Common myeloid progenitor, CD34-positive (primary cell): ENCODE data around the gene MAMSTR.
A peak's percentile ranks its signal among the peaks of the same experiment; 100 is the strongest.

Experiments used
- CTCF ChIA-PET: fragments of 350-600 bp; sonication (Branson Sonifier 250); formaldehyde crosslinking; loops from one replicate; lab custom pipeline; 2021; ENCODE audit warnings: antibody characterized with exemption; lab: Charles Lee
- POLR2A ChIA-PET: fragments of 350-600 bp; sonication (Branson Sonifier 250); formaldehyde crosslinking; loops from one replicate; lab custom pipeline; 2021; ENCODE audit warnings: antibody characterized with exemption; lab: Charles Lee
- DNase-seq, 3 donors: peaks; one replicate each; pipeline versions ENCODE4 v3.0.0 to v3.0.0-alpha.2; 2013
- H3K27ac ChIP-seq, 2 experiments: 1 replicate in 1 of 2; 2 replicates in 1 of 2; pipeline ENCODE4 v1.7.0; 2013; ENCODE audit warnings: inconsistent platforms in 2 of 2, low read length in 2 of 2, mild to moderate bottlenecking in 2 of 2, low read depth in 1 of 2, moderate library complexity in 1 of 2; ENCODE audit not compliant: severe bottlenecking in 2 of 2, insufficient read depth in 1 of 2, poor library complexity in 1 of 2
- H3K27me3 ChIP-seq, 5 experiments: replicated peaks in 2 of 5; 1 replicate in 3 of 5; 2 replicates in 2 of 5; pipeline versions ENCODE4 v1.6.1 to v1.7.0; 2013; ENCODE audit warnings: low read length in 4 of 5, mild to moderate bottlenecking in 2 of 5, moderate library complexity in 2 of 5, inconsistent platforms in 1 of 5; ENCODE audit not compliant: insufficient read depth in 5 of 5, control insufficient read depth in 4 of 5
- H3K36me3 ChIP-seq, 4 experiments: 1 replicate in 2 of 4; 2 replicates in 2 of 4; pipeline versions ENCODE4 v1.6.1 to v1.7.0; 2013; ENCODE audit warnings: low read length in 3 of 4, control low read depth in 1 of 4, mild to moderate bottlenecking in 1 of 4; ENCODE audit not compliant: control insufficient read depth in 4 of 4, insufficient read depth in 4 of 4
- H3K4me1 ChIP-seq, 4 experiments: 1 replicate in 3 of 4; 2 replicates in 1 of 4; pipeline versions ENCODE4 v1.6.1 to v1.7.1; 2013; ENCODE audit warnings: low read length in 3 of 4, mild to moderate bottlenecking in 3 of 4, control low read depth in 1 of 4, inconsistent platforms in 1 of 4, moderate library complexity in 1 of 4; ENCODE audit not compliant: control insufficient read depth in 4 of 4, insufficient read depth in 4 of 4; ENCODE audit errors: control extremely low read depth in 1 of 4
- H3K4me3 ChIP-seq, 7 experiments: 1 replicate in 4 of 7; 2 replicates in 3 of 7; pipeline versions ENCODE4 v1.5.1 to v1.7.0; 2013; ENCODE audit warnings: mild to moderate bottlenecking in 7 of 7, low read length in 6 of 7, moderate library complexity in 6 of 7, inconsistent platforms in 2 of 7, low read depth in 2 of 7, control low read depth in 1 of 7; ENCODE audit not compliant: insufficient read depth in 4 of 7, control insufficient read depth in 1 of 7; ENCODE audit errors: extremely low read depth in 1 of 7
- H3K9me3 ChIP-seq, 5 experiments: 1 replicate in 4 of 5; 2 replicates in 1 of 5; pipeline versions ENCODE4 v1.6.1 to v1.7.1; 2013; ENCODE audit warnings: low read length in 4 of 5, mild to moderate bottlenecking in 2 of 5, inconsistent platforms in 1 of 5, low read depth in 1 of 5, moderate library complexity in 1 of 5; ENCODE audit not compliant: control insufficient read depth in 4 of 5, insufficient read depth in 2 of 5; ENCODE audit errors: control extremely low read depth in 1 of 5
- WGBS: methylation state at CpG from one replicate; pipeline ENCODE4 v1.1.5; 2013; ENCODE audit not compliant: insufficient coverage; 5-methylcytosine and 5-hydroxymethylcytosine counted together

MAMSTR gene

DNA sequence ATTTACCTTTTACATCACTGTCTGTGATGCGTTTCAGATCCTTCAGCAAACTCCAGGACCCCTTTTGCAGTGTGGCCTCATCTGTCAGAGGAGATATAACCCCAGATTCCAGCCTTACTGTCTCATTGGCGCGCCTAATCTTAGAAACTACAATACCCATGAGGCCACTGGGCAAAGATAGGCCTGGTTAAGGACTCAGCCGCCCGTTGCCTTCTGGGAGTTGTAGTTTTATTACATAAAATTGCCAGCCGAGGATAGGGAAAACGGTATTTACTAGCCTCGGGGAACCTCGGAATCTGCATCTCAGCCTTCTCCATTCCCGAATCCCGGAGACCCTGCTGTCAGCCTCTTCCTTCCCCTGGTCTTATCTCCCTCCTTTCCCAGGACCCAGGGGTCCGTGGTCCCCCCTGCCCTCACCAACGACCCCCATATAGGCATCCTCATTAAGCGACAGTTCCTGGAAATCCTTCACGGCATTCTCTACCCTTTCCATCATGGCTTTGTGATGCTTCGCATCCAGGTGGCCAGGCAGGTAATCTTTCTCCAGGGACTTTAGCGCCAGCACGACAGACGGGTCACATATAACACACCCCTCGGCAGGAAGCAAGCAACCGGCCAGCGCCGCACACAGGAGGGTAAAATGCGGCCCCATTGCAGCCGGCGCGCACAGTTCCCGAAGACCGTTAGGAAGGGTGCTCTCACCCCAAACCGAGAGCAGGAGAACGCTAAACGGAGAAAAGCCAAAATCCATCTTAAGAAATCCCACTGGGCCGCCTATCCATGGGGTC lies 25.9 kb upstream of the MAMSTR start:
- CTCF ChIA-PET: interaction anchor here (1.4 kb wide), 1 partner anchor 97 kb away, joined by 3 read pairs; no protein-coding TSS in a partner anchor

DNA sequence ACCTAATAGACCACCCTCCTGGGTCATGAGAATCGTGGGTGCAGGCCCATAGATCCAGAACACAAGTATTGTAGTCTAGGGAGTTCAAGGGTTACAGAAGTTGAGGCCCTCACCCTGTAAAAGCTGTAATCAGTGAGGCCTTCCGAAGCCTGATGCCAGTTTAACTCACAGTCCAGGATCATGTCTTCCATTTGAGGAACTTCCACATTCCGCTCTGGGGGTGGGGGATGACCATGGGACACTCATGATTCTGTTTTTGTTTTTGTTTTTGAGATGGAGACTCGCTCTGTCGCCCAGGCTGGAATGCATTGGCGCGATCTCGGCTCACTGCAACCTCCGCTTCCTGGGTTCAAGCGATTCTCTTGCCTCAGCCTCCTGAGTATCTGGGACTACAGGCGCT lies 22.6 kb upstream of the MAMSTR start:
- 99% methylated on average over 9 of the region's 11 CpGs for WGBS
- Histone ChIP-seq H3K4me1 (peaks cover 0 to 47% (median 35%) of the 10 kb centered on the region in 4 experiments), H3K27me3 (peaks cover 0 to 20% (median 19%) of the 10 kb centered on the region in 5 experiments), H3K9me3 (no peaks in the 10 kb centered on the region), H3K27ac (peak overlapping the region in 1 of 2 experiments; percentile 63), H3K36me3 (no peaks in the 10 kb centered on the region), H3K4me3 (no peak overlapping the region)
- CTCF ChIA-PET: no interaction called here
- POLR2A ChIA-PET: no interaction called here
- no peak for DNase-seq

More for the DNA sequence above, 25.9 kb upstream of the MAMSTR start:
- peak overlapping the region in 4 of 7 experiments; percentile 20 to 50 (median 31) for H3K4me3 ChIP-seq
- no peaks in the 10 kb centered on the region for H3K9me3 ChIP-seq
- peaks cover 0 to 29% (median 18%) of the 10 kb centered on the region in 4 experiments for H3K4me1 ChIP-seq
- peaks cover 0 to 6% (median 2%) of the 10 kb centered on the region in 4 experiments for H3K36me3 ChIP-seq
- H3K27ac ChIP-seq: no peak overlapping the region
- POLR2A ChIA-PET: interaction anchor here (0.6 kb wide), 1 partner anchor 40 kb away, joined by 3 read pairs; no protein-coding TSS in a partner anchor
- 38% methylated on average over 32 of the region's 33 CpGs for WGBS
- DNase-seq: peak; percentile 56 to 76 (median 73)
- peaks cover 0 to 16% (median 6%) of the 10 kb centered on the region in 5 experiments for H3K27me3 ChIP-seq

DNA sequence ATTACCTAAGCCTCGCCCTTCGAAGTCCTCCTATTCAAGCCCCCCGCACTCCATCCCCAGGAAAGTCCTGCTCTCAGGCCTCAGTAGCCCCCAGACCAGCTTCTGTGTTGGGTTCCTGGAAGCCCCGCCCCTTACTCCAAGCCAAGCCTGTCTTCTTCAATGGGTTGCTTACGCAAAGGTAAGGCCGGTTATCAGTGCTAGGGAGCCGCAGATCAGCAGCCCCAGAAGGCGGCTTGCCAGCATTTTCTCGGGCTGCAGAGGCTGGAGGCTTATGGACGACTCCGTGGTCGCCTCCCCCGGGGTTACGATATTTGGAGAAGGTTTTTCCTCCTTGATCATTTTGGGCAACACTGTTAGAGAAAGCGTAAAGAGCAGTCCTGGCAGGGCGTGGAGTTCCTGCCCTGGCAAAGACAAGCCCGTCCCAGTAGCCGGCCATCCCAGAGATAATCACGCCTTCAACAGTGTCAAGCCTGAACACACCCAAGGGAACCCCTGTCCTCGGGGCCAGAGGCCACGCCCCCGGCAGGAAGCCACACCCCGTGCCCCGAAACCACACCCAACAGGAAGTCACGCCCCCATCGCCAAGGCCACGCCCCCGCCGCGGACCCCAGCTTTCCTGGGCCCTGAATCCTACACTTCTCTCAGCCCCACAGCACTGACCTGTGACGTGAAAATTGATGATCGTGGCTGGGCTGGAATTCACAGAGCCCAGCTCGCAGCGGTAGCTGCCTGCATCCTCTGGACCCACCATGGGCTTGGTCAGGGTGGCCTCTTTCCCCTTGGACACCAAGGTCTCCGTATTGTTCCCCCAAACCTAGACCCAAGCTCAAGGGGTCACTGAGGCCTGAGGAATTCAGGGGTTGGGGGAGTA lies 21.8 kb upstream of the MAMSTR start:
- POLR2A ChIA-PET: interaction anchor here (0.7 kb wide), 1 partner anchor 21 kb away, joined by 3 read pairs; no protein-coding TSS in a partner anchor
- 48% methylated on average over 29 of the region's 35 CpGs for WGBS
- no peaks in the 10 kb centered on the region for H3K36me3 ChIP-seq
- H3K27ac ChIP-seq: peak overlapping the region in 1 of 2 experiments; percentile 63
- CTCF ChIA-PET: no interaction called here
- H3K9me3 ChIP-seq: no peaks in the 10 kb centered on the region
- peaks cover 0 to 20% (median 19%) of the 10 kb centered on the region in 5 experiments for H3K27me3 ChIP-seq
- DNase-seq: no peak
- peaks cover 0 to 40% (median 33%) of the 10 kb centered on the region in 4 experiments for H3K4me1 ChIP-seq
- peak overlapping the region in 2 of 7 experiments; percentile 5 to 19 for H3K4me3 ChIP-seq

DNA sequence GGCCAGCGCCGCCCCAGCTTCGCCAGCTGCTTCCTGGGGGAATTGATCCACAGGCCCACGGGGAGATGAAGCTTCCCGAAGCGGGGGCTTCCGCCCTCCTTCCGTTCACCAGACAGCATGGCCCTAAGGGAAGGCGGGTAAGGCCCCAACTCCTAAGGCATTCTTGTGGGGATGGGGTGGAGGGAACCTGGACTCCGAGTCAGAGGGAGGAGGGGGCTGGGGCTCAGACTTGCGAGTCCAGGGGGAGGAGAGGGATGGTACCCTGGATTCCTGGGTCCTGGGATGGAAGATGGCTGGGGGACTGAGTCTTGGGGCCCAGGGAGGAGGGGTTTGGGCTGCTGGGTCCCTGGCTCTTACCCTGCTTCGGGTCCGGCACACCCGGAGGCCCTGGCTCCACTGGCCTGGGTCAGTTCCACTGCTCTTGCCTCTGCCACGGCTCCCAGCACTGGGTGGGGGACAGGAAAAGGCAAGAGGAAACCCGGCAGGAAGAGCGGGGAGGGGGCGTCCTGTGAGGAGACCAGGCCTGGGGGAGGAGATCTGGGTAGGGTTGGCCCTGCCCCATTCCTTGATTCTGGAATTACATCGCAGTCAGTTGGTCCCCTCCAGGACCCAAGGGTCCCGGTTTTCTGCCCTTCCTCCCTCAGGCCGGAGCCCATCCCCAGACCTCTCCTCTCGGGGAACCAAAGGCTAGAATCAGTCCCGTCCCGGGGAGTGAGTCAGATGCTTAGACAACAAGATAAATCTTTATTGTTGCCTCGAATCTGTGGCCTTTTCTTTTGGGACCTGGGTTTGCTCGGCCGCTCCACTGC lies 20.8 kb upstream of the MAMSTR start, which contains the start of gene RASIP1:
TSS of gene RASIP1 (minus strand) at position 447 of the 809 bp plus-strand sequence. CDS start at position 119, 328 bp downstream.
- ChIA-PET CTCF (interaction anchor here (1.4 to 3.5 kb wide), 5 partner anchors 15 to 66 kb away, joined by 4 to 16 read pairs (median 4); no protein-coding TSS in a partner anchor), POLR2A (interaction anchor here (0.7 to 1.8 kb wide), 2 partner anchors 16 to 20 kb away, joined by 3 to 6 read pairs; no protein-coding TSS in a partner anchor)
- Histone ChIP-seq H3K9me3 (no peaks in the 10 kb centered on the region), H3K4me1 (peaks cover 0 to 34% (median 31%) of the 10 kb centered on the region in 4 experiments), H3K27ac (no peak within 1 kb of the TSS), H3K4me3 (peak within 1 kb of the TSS in 4 of 7 experiments; percentile 56 to 72 (median 65)), H3K36me3 (no peaks in the 10 kb centered on the region), H3K27me3 (peaks cover 0 to 20% (median 14%) of the 10 kb centered on the region in 5 experiments)
- DNase-seq: no peak
- 18% methylated on average over 25 of the region's 27 CpGs for WGBS

DNA sequence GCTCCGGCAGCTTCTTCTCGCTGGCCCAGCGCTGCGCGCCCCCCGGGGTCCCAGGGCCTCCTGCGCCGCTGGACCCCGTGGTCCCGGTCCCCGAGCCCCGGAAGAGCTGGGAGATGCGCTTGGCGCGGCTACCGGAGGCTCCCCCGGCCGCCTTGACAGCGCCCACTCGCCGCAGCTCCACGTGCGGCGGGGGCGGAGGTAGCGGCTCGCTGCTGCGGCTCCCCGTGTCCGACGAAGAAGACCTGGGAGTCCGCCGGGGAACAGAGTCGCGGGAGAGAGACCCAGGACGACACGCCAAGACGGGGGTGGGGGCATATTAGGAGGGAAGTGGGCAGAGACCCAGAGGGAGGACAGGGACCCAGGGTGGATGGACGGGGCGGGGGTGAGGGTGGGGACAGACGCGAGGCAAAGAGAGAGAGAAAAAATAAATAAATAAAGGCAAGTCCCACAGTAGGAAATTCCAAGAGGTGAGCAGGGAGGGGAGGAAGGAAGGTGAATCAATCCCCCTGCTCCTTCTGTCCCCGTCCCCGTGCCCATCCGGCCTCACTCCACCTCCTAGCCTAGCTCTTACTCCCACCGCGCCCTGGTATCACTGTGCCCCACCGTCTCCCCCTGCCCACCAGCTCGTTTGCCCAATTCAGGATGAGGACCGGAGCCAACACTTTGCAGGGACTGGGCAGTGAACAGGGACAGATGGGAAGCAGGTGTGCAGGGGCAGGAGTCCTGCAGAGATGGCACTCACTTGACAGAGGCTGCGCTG lies 20.1 kb upstream of the MAMSTR start:
- Histone ChIP-seq H3K9me3 (no peaks in the 10 kb centered on the region), H3K36me3 (no peaks in the 10 kb centered on the region), H3K27ac (no peak overlapping the region), H3K4me3 (peak overlapping the region in 5 of 7 experiments; percentile 34 to 72 (median 64)), H3K27me3 (peaks cover 0 to 20% (median 14%) of the 10 kb centered on the region in 5 experiments), H3K4me1 (peaks cover 0 to 34% (median 31%) of the 10 kb centered on the region in 4 experiments)
- WGBS: 2% methylated on average over 39 of the region's 51 CpGs
- ChIA-PET POLR2A (interaction anchor here (1.0 to 1.8 kb wide), 3 partner anchors 15 to 27 kb away, joined by 3 to 6 read pairs (median 4); no protein-coding TSS in a partner anchor), CTCF (interaction anchor here (0.6 to 3.5 kb wide), 7 partner anchors 14 to 101 kb away, joined by 3 to 16 read pairs (median 4); no protein-coding TSS in a partner anchor)
- no peak for DNase-seq
